NCI-H460 (cell line): Measurements from ENCODE around the gene ANXA3. TPM values are rescaled to one million over a fixed set of nuclear protein-coding genes. Genes with fewer than 3 reads are reported as not detected.

ENCODE experiments used
- DNase-seq: peaks from one replicate; pipeline ENCODE4 v3.0.0-alpha.2; 2016; ENCODE audit warnings: low read depth; ENCODE audit errors: extremely low read depth
- total RNA-seq: library from RNA; depleted of rRNA; stranded (reverse); fragments of >200 nt; shearing (Covaris generic); gene quantifications from 2 replicates; pipeline ENCODE4 v1.2.3, GENCODE V29; 2014

Gene ANXA3
- total RNA-seq, 1 experiment from 2014 or later: 117 TPM

- DNase-seq: no peak
Observed at GRCh38 chr4:78608684-78609083, 57.1 kb downstream of the ANXA3 start.

GRCh38 chr4:78609580-78609979 is 58.0 kb downstream of the ANXA3 start:
- DNase-seq: no peak

GRCh38 chr4:78610546-78611214 is 59.1 kb downstream of the ANXA3 start:
- DNase-seq: no peak

- no peak for DNase-seq
Observed at GRCh38 chr4:78611215-78611558, 59.6 kb downstream of the ANXA3 start.

GRCh38 chr4:78612398-78613178 is 61.0 kb downstream of the ANXA3 start:
- DNase-seq: peak; percentile 38

- DNase-seq: no peak
Observed at GRCh38 chr4:78613522-78614321, 62.2 kb downstream of the ANXA3 start.

- DNase-seq: no peak
Observed at GRCh38 chr4:78616046-78616498, 64.5 kb downstream of the ANXA3 start.

GRCh38 chr4:78618436-78618835 is 66.9 kb downstream of the ANXA3 start:
- DNase-seq: no peak

- no peak for DNase-seq
Observed at GRCh38 chr4:78621395-78621794, 69.8 kb downstream of the ANXA3 start.

- no peak for DNase-seq
Observed at GRCh38 chr4:78622253-78622979, 70.8 kb downstream of the ANXA3 start.

GRCh38 chr4:78624048-78624447 is 72.5 kb downstream of the ANXA3 start:
- DNase-seq: no peak

- no peak for DNase-seq
Observed at GRCh38 chr4:78625073-78625472, 73.5 kb downstream of the ANXA3 start.

- DNase-seq: no peak
Observed at GRCh38 chr4:78627046-78627965, 75.7 kb downstream of the ANXA3 start.

- no peak for DNase-seq
Observed at GRCh38 chr4:78627966-78628678, 76.6 kb downstream of the ANXA3 start.

GRCh38 chr4:78629991-78630541 is 78.5 kb downstream of the ANXA3 start:
- DNase-seq: no peak

- DNase-seq: no peak
Observed at GRCh38 chr4:78630615-78631014, 79.0 kb downstream of the ANXA3 start.

- no peak for DNase-seq
Observed at GRCh38 chr4:78634011-78634664, 82.6 kb downstream of the ANXA3 start.
